T47D (cell line): ENCODE measurements around the gene ADRM1.

Experiments used
- DNase-seq, 2 experiments: peaks; one replicate each; pipeline versions ENCODE4 v3.0.0 to v3.0.0-alpha.2; 2011 to 2012; ENCODE audit warnings: low read depth in 1 of 2, low spot score in 1 of 2
- JUND ChIP-seq: IDR thresholded peaks from 2 replicates; pipeline ENCODE4 v1.6.1; 2012; ENCODE audit warnings: low read depth
- in situ Hi-C: cut with HindIII; loops from 2 replicates; pipeline ENCODE4 v1.10.0; 2016; ENCODE audit warnings: low sequenced_read_pairs, low pct_unique_long_range_greater_than_20kb

Gene ADRM1

DNA sequence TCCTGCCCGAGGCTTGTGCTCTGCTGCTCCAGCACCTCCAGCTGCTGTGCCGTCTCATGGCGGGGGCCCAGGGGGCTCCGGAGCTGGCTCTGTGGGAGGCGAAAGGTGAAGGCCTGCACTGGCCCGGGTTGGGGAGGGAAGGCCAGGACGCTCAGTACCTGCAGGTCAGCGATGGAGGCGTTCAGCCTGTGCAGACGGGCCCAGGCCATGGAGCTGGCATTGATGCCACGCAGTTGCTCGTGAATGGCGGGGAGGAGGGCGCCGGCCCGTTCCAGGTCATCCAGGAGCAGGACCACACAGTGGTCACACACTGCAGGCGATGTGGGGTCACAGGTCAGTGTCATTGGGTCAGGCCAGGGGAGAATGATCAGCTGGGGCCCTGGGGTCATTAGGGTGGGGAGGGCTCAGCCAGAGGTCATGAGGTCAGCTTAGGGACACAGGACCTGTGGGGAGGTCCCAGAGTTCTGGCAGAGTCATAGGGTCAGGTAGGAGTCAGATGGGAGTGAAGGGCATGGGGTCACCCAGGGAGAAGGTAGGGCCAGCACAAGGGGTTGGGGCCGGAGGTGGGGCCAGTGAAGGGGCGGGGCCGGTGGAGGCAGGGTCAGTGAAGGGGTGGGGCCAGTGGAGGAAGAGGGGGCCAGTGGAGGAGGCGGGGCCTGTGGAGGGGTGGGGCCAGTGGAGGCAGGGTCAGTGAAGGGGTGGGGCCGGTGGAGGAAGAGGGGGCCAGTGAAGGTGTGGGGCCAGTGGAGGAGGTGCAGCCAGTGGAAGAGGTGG lies 18.0 kb downstream of the ADRM1 start:
- no peak for TF ChIP-seq JUND
- in situ Hi-C loops = no loop called here
- peak in 1 of 2 experiments; percentile 86 for DNase-seq

DNA sequence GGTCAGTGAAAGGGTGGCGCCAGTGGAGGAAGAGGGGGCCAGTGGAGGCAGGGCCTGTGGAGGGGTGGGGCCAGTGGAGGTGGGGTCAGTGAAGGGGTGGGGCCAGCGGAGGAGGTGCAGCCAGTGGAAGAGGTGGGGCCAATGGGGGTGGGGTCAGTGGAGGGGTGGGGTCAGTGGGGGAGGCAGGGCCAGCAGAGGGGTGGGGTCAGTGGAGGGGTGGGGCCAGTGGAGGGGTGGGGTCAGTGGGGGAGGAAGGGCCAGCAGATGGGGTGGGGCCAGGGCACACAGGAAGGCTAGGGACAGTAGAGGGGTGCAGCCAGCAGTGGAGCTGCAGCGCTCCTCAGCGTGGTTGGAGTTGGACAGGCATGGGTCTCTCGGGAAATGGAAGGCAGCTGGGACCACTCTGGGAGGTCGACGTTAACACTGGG lies 18.7 kb downstream of the ADRM1 start:
- DNase-seq = peak; percentile 83 to 91
- no peak for TF ChIP-seq JUND
- in situ Hi-C loops = no loop called here

DNA sequence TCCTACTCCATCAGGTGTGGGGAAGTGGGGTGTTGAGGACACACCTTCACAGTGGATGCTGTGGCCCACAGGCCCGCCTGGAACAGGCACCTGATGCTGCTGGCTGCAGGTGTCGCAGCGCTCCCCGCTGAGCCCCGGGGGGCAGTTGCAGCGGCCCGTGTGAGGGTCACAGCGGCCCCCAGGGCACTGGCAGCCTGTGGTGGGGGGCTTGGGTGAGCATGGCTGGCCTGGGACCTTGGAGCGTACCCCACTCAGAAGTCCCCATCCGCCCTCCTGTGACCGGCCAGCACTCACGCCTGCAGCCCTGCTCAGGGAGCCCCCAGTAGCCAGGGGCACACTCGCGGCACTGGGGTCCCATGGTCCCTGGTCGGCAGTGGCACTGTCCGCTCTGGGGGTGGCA lies 19.2 kb downstream of the ADRM1 start:
- DNase-seq = no peak
- in situ Hi-C loops = no loop called here
- no peak for TF ChIP-seq JUND

DNA sequence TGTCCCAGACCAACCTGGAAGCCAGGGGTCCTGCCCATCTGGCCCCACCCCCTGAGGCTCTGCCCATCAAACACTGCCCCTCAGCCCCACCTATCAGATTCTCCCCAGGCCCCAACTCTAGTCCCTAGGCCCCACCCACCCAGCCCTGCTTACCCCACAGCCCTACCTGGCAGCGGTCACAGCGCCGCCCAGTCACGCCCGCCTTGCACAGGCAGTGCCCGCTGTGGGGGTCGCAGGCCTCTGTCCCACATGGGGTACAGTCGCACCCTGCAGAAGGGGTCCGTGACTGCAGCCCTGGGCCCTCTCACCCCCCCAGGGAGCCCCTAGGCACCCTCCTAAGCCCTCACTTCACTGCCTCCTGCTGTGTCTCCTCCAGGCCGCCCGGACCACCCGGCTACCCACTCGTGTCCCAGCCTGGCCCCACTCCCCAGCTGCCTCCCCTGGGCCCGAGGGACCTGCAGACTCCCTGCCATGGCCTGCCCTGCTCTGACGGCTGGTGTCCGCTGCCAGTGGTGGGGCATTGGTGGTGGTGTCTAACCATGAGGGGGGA lies 19.8 kb downstream of the ADRM1 start:
- in situ Hi-C loops = no loop called here
- no peak for TF ChIP-seq JUND
- no peak for DNase-seq

DNA sequence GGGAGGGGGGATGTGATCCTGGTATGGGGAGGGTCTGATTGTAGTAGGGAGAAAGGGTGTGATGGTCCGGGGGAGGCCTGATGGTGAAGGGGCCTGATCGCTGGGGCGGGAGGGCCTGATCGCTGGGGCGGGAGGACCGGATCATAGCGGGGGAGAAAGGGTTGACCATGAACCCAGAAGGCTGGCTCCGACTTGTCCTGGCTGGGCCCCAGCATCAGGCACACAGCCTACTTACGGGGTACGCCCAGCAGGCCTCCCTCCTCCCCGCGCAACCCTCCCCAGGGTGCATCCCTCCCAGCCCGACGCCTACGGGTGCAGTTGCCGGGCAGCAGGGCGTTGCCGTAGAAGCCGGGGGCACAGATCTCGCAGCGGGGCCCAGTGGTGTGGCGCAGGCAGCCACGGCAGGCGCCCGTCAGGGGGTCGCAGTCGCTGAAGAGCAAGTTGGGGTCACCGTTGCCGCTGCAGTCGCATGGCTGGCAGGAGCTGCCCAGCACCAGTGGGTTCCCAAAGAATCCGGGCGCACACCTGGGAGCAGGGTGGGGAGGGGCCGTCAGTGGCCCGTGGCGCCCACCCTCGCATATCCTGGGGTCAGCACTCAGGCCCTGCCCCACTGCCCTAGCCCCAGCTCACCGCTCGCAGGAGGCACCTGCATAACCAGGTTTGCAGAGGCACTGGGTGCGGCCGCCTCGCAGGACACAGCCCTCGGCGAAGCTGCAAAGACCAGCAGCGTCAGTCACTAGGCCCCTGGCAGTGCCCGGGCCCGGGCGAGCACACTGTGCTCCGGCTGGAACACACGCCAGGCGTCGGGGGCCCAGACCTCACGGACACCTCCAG lies 20.6 kb downstream of the ADRM1 start:
- DNase-seq = no peak
- no peak for TF ChIP-seq JUND
- in situ Hi-C loops = no loop called here

DNA sequence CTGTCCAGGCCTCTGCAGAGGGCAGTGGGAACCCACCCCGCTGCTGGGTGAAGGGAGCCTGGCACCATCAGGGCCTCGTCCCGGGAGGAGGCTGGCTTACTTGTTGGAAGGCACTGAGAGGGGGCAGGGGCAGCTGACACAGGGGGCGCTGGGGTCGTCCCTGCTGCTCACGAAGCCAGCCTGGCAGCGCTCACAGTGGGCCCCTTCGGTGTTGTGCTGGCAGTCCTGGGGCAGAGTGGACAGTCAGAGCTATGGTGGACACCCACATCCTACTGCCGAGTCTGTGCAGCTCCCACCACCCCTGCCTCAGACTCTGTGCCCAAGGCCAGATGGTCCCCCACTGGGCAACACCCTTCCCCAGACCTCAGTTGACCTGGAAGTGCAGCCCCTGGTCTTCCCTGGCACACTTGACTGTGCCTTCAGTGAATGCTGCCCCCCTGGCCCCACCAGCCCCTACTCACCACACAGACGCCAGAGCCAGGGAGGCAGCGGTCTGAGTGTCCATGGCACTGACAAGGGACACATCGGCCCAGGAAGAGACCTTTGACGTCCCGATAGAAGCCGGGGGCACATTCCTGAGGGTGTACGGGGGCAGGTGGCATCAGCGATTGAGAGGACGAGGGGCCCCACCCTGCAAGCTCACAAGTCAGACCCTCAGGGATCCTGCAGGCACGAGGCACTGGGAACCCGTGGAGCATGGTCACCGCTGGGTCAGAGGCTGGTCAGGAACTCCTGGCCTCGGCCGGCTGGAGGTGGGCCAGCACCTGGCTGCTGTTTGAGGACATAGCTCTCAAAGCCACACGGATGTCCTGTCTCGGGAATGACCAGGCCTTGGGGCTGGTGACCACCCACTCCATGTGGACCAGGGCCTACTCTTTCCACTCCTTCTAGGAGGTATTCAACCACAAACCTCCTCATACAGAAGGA lies 21.4 kb downstream of the ADRM1 start:
- DNase-seq = no peak
- in situ Hi-C loops = no loop called here
- no peak for TF ChIP-seq JUND

DNA sequence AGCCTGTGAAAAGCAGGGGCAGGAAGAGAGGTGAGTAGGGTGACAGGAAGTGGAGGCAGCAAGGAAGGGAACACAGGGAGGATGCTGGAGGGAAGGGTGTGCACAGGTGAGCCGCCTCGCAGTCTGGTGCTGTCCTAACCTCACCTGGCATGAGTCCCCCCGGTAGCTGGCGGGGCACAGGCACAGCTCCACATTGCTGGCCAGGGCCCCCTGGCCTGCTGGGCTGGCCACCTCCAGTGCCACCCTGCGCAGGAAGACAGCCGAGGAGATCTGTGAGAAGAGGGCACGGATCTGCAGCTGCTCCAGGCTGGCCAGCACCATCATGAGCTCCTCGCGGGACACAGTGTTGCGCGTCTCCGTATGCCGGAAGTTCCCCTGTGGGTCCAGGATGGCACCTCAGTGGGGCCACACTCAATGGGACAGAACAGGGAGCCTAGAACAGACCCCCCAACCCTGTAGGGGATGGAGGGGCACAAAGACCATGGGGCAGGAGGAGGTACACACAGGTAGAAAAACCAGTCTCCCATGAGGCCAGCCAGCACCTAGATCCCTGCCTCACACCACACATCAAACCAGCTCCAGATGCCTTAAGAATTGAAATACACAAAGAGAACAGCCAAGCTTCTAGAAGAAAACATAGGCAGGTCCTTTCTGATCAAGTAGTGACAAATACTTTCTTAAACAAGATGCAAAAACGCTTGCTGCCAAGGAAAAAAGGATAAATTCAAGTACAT lies 22.5 kb downstream of the ADRM1 start:
- no peak for DNase-seq
- in situ Hi-C loops = no loop called here
- no peak for TF ChIP-seq JUND

DNA sequence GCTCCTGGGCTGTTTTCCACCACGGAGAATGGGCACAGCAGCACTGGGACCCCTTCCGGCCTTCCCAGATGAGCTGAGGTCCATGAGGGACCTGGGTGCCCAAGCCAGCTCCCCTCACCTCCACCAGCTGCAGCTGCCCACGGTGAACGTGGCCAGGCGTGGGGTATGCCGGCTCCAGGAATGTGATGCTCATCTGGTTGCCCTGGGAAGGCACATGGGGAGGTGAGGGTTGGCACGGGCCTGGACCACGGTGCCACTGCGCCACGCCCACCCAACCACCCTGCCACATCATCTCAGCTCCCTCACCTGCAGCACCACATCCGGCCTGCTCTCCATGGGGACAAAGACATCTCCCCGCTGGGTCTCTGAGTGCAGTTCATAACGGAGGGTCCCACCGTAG lies 23.8 kb downstream of the ADRM1 start:
- no peak for TF ChIP-seq JUND
- in situ Hi-C loops = no loop called here
- no peak for DNase-seq

DNA sequence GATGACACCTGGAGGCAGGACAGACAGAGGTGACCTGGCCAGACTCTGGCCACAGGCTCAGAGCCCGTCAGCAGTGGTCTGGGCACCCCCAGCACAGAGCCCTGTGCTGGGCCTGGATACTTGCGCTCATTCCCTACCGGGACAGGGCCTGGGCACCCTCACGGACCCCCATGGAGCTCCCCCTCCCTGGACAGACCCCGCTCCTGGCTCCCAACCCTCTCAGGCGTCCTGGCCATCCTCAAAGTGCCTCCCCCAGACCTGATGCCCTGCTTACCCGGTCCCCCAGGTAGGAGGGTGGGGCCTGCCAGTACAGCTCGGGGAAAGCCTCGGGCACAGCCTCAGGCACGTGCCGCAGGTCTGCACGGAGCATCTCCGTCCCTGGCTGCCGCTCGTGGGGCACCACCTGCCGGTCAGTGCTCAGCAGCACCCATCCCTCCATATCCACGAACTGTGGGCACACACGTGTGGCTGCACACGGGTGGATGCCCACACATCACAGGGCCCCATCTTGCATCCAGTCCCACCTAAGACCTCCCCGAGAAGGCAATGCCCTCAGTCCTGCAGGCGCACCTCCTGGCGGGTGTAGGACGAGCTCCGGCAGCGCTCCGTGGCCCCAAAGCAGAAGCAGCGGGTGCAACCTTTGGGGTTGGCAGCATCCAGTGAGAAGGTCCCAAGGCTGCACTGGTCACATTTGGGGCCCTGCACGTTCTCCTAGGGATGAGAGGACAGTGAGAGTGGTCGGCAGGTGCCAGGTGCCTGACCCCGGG lies 24.3 kb downstream of the ADRM1 start:
- no peak for DNase-seq
- TF ChIP-seq JUND = no peak
- in situ Hi-C loops = no loop called here

DNA sequence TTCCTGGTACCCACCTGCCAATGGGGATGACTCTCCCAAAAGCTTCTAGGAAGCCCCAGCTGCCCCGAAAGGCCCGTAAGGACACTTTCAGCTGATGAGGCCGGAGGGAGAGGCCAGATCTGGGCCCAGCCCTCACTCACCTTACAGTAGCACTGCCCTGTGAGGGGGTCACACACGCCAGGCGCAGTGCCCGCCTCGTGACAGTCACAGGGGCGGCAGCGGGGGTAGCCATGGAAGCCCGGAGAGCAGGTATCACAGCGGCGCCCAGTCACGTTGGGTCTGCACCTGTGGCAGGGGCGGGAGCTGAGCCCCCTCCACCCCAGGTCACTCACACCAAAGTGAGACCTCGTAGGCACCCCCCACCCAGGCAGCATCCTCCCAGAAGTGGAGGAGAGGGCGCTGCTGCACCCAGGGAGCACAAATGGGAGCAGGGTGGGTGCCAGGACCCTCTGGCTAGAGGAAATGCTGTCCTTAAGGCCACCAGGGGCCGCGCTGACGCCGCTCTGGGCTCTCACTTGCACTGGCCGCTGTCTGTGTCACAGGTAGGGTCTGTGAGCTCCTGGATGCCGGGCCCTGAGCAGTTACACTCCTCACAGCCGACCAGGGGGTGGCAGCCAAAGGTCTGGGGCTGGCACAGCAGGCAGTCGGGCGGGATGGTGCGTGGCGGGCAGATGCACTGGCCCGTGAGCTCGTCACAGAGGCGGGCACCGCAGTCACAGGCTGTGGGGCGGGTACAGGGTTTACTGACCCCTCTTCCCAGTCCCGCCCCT lies 25.1 kb downstream of the ADRM1 start:
- no peak for DNase-seq
- in situ Hi-C loops = no loop called here

More for the DNA sequence above, 25.1 kb downstream of the ADRM1 start:
- no peak for TF ChIP-seq JUND
